Hippocampal formation (tissue), 2 donors: Measurements from ENCODE around the gene PLCH1.

Experiments used
- DNase-seq, 2 donors: peaks; one replicate each; lab custom pipeline; 2025; lab: John Stamatoyannopoulos, UW

Gene PLCH1

GRCh38 chr3:155744626-155745324, at the start of gene PLCH1:
PLCH1 (minus strand) TSS chr3:155745071; CDS start chr3:155704224, 40,847 bp downstream.
- DNase-seq, result peak in 1 of 2 donors; percentile 40

GRCh38 chr3:155792532-155792931, 47.7 kb upstream of the PLCH1 start:
- no peak for DNase-seq

- no peak for DNase-seq
Observed at GRCh38 chr3:155791190-155791589, 46.3 kb upstream of the PLCH1 start.

GRCh38 chr3:155790272-155790925, 45.5 kb upstream of the PLCH1 start:
- DNase-seq, result no peak

- DNase-seq, result no peak
Observed at GRCh38 chr3:155785662-155786295, 40.9 kb upstream of the PLCH1 start.

GRCh38 chr3:155782390-155782953, 37.6 kb upstream of the PLCH1 start:
- no peak for DNase-seq

GRCh38 chr3:155780291-155780690, 35.4 kb upstream of the PLCH1 start:
- DNase-seq, result no peak

GRCh38 chr3:155778462-155778861, 33.6 kb upstream of the PLCH1 start:
- DNase-seq, result no peak

- DNase-seq, result no peak
Observed at GRCh38 chr3:155772801-155773200, 27.9 kb upstream of the PLCH1 start.

GRCh38 chr3:155771126-155771525, 26.3 kb upstream of the PLCH1 start:
- no peak for DNase-seq

- DNase-seq, result no peak
Observed at GRCh38 chr3:155766206-155766605, 21.3 kb upstream of the PLCH1 start.

GRCh38 chr3:155763870-155764463, 19.1 kb upstream of the PLCH1 start:
- no peak for DNase-seq

GRCh38 chr3:155760653-155761052, 15.8 kb upstream of the PLCH1 start:
- DNase-seq, result no peak

- DNase-seq, result no peak
Observed at GRCh38 chr3:155757577-155757976, 12.7 kb upstream of the PLCH1 start.

- DNase-seq, result peak in 1 of 2 donors; percentile 43
Observed at GRCh38 chr3:155753038-155753639, 8.3 kb upstream of the PLCH1 start.

GRCh38 chr3:155748611-155749365, 3.9 kb upstream of the PLCH1 start:
- DNase-seq, result no peak

GRCh38 chr3:155747946-155748290, 3.0 kb upstream of the PLCH1 start:
- DNase-seq, result no peak

GRCh38 chr3:155747286-155747945, 2.5 kb upstream of the PLCH1 start:
- no peak for DNase-seq

- no peak for DNase-seq
Observed at GRCh38 chr3:155746703-155747102, 1.8 kb upstream of the PLCH1 start.

- peak in 1 of 2 donors; percentile 14 for DNase-seq
Observed at GRCh38 chr3:155745795-155746550, 1.1 kb upstream of the PLCH1 start.
